GM21723 (cell line): Measurements from ENCODE around the gene DPH1.

Experiments
- ATAC-seq: cut with Tn5 transposase; IDR thresholded peaks from one replicate; pipeline ENCODE4 v1.9.1; 2021; ENCODE audit warnings: mild to moderate bottlenecking, moderate library complexity; ENCODE audit not compliant: unreplicated experiment

The DPH1 gene

DNA sequence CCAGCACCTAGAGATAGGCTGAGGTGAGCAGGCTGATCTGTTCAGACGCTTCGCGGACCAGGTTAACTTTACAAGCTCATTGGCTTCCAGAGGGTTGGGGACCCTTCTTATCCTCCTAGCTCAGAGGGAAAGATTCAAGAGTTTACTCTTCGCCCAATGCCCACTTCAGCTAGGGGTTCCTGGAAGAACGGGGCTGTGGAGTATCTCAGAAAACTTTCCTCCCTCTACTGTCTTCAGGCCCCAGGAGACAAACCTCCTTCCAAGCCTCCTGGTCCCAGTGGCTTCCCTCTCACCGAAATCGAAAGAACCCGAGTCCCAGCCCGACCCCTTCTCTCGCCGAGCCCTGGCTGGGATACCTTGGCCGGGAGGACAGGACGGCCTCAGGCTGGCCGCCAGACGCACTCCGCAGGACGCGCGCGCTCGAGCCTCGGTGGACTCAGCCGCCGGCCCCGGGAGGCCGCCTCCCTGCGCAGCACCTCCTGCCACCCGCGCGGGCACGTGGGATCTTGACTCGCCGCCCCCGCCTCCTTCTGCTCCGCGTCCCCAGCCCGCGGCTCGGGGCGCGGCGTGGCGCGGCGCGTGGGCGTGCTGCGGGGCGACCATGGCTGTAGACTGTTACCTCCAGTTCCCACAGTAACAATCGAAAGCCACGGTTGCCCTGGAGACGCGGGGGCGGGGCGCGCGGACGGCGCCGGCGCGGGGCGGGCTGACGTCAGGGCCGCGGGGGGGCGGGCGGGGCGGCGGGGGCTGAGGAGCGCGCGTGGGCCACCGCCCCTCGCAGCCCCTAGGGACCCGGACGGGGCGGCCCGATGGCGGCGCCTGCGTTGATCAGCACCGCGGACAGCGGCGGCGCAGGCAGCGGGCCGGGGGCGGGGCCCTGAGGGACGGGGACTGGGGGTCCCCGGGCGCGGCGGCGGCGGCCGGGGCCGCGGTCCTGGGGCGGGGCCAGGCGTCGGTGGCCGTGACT, 19.7 kb downstream of the DPH1 start:
- peak; percentile 43 for ATAC-seq

DNA sequence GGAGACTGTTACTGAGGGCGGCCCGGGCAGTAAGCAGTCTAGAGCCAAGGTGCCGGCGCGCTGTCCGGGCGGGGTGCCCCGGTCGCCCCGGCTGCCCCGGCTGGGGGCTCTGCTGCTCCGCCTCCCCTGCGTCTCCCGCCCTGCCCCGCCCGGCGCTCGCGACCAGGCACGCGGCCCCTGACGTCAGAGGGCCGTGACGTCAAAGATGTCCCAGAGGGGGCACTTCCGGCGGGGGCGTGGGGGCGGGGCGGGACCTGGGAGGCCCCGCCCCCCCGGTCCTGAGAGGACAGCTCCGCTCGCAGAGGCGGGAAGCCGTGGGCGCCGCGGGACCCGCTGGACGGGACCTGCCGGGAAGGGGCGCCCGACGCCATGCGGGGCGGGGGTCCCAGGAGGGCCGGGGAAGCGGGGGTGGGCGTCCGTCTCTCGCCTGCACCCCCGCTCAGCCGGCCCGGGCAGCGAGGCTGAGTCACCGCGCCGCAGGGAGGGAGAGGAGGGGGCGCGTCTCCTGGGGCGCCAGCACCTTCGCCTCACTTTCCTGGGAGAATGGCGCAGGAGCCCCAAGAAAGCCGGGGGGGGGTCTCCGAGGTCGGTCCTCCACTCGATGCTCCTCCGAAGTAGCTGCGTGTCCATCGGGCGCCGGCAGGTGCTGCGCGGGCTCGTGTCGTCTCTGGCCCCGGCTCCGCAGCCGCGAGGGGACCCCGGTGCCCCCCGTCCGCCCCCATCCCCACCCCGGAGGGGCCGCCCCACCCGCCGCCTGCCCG, 20.5 kb downstream of the DPH1 start:
- peak; percentile 6 for ATAC-seq

DNA sequence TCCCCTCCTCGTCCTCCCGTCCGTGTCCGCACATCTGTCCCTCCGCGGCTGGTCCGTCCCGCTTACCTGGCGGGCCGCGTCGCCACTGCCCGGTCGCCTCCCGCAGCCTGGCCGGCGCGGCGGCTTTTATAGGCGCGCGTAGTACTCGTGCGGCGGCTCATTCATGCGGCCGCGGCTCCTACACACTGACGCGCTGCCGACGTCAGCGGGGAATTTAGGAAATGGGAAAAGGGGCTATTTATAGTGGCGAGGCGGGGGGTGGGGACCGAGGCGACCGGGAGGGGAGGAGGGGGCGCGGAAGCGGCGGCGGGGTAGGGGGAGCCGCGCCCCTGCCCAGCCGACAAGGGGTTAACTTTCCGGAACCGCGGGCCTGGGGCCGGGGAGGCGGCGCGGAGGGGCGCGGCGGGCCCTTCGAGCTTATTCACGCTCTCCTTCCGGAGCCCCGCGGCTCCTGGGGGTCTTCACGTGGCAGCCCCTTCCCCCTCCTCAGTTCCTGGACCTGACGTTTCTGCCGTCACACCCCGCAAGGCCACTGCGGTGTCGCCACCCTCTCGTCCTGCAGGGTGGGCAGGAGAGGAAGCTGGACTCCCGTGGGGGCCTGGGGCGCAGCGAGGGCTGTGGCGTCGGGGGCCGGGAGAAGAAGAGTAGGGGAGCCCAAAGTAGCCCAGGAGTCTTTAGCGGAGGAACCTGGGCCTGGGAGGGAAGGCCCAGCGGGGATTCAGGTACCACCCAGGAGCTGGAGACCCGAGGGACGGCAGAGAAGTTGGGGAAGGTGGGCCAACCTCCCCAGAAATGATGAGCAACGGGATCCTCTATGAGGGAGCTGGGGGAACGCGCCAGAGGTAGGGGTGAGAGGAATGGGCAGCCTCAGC, 21.3 kb downstream of the DPH1 start:
- no peak for ATAC-seq

DNA sequence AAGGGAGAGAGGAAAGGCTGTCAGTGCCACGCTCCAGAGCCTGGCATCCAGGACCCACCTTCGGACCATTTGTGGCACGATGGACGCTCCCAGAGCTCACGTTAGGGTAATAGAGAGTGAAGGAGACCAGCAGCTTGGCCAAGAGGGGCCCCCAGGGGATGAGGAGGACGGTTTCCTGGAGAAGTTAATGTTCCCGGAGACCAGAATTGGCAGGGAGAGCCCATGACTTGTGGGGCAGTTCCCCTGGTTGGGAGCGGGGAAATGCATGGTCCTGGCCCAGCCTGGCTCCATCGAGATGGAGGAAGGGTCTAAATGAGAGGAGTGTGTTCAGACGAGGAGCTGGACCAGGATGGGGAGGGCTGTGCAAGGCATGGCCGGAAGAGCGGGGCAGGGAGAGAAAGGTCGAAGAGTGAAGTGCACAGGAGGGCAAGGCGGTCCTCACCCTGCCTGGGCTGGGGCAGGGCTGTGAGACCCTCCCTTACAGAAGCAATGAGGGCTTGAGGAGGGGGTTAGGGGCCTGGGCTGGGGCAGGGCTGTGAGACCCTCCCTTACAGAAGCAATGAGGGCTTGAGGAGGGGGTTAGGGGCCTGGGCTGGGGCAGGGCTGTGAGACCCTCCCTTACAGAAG, 22.1 kb downstream of the DPH1 start:
- ATAC-seq, result no peak

DNA sequence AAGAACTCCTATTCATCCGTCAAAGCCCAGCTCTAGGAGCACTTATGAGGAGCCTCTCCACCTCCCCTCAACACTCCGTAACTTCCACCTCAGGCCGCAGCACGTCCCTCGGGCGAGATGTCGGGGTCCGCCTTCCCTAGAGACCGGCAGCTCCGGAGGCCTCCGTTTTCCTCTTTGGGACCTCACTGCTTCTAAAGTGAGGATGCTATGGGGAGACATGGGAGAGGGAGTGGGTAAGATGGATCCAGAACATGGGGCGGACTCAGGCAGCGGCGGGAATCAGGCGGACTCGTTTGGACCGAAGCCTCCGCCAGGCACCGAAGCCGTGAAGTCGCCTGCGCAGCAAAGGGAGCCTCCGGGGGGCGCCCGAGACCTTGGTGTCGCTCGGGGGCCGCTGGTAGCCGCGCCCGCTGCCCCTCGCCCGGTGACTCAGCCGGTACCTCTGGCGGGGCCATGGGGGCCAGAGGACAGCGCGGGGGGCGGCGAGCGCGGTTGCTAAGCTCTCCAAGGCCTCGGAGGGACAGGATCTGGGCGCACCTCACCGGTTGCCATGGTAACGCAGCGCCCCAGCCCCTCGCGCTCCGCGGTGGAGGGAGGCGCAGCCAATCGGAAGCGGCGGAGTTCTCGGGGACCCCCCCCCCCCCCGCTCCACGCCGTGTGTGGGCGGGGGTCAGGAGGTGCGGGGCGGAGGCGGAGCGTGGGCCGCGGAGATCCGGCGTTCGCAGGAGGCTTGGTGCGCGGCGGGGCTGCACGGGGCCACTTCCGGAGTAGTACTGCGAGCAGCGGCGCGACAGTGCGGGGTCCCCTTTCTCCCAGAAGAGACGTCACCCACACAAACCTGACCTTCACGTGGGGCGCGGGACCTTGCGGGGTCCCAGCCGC, 23.7 kb downstream of the DPH1 start:
- ATAC-seq, result no peak

DNA sequence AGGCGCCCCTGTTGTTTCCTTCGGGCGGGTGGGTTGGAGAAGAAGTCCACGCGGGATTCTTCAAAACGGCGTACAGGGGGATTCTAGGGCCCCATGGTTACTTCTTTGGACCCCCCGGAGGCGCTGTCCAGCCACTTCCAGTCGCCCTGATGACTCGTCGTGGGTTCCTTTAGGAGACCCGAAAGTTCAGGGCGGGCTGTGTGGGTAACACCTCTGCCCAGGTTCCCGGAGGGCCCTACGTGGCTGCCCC, 24.2 kb downstream of the DPH1 start:
- ATAC-seq, result no peak

DNA sequence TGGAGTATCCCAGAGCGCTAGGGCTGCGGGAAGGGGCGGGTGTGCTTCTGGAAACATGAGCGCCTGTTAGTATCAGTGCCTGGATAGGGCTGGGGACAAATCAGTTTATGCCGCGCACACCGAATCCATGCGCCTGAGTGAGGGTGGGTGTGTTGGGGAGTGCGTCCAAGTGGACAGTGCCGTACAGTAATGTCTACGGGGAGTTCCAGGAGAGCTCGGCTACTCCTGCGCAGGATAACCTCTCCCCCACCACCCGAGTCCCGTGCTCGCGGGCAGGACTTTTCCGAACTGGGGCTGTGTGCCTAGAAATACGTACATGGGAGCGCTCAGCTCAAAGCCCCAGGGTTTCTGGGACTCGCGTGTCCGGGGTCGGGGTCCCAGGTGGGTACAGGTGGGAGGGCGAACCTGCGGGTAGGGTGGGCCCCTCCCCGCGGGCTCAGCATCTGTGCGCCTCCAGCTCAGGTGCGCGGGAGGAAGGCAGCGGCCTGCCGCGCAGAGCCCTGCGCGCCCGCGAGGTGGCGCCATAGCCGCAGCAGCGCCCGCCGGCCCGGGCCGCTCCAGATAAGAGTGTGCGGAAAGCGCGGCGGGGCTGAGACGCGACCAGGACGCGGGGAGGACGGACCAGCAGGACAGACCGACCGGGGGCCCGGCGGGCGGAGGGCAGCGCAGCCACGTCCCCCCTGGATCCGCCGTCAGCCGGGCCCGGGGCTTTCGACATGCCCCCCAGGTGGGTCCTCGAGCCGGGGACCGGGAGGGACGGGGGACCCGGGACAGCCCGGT, 24.7 kb downstream of the DPH1 start, which contains the start of gene HIC1:
HIC1 (plus strand) TSS at position 592 of the 780 bp plus-strand sequence. CDS start 1,588 bp downstream, outside the sequence.
- no peak for ATAC-seq

DNA sequence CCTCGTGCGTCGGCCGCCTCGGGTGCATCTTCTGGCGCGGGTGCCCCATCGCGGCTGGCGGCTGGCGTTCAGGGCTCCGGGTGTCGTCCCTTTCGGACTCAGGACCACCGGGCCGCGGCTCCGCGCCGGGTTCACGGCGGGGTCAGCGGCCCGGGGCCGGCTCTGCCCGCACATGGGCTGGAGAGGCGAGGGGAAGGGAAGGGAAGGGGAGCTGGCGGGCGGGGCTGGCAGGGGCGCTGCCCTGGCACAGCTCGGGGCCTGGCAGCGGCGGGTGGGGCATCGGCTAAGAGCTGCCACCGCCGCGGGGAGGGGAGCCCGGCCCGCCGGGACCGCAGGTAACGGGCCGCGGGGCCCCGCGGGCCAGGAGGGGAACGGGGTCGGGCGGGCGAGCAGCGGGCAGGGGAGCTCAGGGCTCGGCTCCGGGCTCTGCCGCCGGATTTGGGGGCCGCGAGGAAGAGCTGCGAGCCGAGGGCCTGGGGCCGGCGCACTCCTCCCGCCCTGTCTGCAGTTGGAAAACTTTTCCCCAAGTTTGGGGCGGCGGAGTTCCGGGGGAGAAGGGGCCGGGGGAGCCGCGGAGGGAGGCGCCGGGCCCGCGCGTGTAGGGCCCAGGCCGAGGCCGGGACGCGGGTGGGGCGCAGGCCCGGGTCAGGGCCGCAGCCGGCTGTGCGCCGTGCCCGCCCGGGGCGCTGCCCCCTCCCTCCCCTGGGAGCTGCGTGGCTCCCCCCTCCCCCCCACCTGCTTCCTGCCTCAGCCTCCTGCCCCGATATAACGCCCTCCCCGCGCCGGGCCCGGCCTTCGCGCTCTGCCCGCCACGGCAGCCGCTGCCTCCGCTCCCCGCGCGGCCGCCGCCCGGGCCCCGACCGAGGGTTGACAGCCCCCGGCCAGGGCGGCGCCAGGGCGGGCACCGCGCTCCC, 25.6 kb downstream of the DPH1 start:
- no peak for ATAC-seq

DNA sequence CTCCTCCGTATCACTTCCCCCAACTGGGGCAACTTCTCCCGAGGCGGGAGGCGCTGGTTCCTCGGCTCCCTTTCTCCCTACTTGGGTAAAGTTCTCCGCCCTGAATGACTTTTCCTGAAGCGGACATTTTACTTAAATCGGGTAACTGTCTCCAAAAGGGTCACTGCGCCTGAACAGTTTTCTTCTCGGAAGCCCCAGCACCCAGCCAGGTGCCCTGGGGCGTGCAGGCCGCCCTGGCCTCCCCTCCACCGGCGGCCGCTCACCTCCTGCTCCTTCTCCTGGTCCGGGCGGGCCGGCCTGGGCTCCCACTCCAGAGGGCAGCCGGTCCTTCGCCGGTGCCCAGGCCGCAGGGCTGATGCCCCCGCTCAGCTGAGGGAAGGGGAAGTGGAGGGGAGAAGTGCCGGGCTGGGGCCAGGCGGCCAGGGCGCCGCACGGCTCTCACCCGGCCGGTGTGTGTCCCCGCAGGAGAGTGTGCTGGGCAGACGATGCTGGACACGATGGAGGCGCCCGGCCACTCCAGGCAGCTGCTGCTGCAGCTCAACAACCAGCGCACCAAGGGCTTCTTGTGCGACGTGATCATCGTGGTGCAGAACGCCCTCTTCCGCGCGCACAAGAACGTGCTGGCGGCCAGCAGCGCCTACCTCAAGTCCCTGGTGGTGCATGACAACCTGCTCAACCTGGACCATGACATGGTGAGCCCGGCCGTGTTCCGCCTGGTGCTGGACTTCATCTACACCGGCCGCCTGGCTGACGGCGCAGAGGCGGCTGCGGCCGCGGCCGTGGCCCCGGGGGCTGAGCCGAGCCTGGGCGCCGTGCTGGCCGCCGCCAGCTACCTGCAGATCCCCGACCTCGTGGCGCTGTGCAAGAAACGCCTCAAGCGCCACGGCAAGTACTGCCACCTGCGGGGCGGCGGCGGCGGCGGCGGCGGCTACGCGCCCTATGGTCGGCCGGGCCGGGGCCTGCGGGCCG, 26.5 kb downstream of the DPH1 start:
- ATAC-seq, result no peak

DNA sequence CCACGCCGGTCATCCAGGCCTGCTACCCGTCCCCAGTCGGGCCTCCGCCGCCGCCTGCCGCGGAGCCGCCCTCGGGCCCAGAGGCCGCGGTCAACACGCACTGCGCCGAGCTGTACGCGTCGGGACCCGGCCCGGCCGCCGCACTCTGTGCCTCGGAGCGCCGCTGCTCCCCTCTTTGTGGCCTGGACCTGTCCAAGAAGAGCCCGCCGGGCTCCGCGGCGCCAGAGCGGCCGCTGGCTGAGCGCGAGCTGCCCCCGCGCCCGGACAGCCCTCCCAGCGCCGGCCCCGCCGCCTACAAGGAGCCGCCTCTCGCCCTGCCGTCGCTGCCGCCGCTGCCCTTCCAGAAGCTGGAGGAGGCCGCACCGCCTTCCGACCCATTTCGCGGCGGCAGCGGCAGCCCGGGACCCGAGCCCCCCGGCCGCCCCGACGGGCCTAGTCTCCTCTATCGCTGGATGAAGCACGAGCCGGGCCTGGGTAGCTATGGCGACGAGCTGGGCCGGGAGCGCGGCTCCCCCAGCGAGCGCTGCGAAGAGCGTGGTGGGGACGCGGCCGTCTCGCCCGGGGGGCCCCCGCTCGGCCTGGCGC, 27.3 kb downstream of the DPH1 start:
- ATAC-seq, result no peak

DNA sequence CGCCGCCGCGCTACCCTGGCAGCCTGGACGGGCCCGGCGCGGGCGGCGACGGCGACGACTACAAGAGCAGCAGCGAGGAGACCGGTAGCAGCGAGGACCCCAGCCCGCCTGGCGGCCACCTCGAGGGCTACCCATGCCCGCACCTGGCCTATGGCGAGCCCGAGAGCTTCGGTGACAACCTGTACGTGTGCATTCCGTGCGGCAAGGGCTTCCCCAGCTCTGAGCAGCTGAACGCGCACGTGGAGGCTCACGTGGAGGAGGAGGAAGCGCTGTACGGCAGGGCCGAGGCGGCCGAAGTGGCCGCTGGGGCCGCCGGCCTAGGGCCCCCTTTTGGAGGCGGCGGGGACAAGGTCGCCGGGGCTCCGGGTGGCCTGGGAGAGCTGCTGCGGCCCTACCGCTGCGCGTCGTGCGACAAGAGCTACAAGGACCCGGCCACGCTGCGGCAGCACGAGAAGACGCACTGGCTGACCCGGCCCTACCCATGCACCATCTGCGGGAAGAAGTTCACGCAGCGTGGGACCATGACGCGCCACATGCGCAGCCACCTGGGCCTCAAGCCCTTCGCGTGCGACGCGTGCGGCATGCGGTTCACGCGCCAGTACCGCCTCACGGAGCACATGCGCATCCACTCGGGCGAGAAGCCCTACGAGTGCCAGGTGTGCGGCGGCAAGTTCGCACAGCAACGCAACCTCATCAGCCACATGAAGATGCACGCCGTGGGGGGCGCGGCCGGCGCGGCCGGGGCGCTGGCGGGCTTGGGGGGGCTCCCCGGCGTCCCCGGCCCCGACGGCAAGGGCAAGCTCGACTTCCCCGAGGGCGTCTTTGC, 28.0 kb downstream of the DPH1 start:
- ATAC-seq, result no peak

DNA sequence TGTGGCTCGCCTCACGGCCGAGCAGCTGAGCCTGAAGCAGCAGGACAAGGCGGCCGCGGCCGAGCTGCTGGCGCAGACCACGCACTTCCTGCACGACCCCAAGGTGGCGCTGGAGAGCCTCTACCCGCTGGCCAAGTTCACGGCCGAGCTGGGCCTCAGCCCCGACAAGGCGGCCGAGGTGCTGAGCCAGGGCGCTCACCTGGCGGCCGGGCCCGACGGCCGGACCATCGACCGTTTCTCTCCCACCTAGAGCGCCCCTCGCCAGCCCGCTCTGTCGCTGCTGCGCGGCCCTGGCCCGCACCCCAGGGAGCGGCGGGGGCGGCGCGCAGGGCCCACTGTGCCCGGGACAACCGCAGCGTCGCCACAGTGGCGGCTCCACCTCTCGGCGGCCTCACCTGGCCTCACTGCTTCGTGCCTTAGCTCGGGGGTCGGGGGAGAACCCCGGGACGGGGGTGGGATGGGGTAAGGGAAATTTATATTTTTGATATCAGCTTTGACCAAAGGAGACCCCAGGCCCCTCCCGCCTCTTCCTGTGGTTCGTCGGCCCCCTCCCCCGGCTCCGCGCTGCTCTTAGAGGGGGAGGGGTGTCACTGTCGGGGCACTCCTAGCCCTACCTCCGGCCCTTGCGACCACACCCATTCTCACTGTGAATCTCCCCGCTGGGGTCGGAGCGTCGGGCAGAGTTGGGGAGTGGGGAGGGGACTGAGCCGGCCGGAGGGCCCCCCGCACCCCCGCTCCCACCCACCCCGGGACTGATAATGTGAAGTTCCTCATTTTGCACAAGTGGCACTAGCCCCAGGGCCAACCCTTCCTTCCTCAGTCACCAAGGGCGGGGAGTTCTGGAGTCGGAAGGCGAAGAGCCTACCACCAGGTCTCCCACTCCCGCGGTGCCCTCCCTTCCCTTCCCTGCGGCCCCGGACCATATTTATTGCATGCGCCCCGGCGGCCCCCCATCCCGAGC, 28.9 kb downstream of the DPH1 start:
- no peak for ATAC-seq

DNA sequence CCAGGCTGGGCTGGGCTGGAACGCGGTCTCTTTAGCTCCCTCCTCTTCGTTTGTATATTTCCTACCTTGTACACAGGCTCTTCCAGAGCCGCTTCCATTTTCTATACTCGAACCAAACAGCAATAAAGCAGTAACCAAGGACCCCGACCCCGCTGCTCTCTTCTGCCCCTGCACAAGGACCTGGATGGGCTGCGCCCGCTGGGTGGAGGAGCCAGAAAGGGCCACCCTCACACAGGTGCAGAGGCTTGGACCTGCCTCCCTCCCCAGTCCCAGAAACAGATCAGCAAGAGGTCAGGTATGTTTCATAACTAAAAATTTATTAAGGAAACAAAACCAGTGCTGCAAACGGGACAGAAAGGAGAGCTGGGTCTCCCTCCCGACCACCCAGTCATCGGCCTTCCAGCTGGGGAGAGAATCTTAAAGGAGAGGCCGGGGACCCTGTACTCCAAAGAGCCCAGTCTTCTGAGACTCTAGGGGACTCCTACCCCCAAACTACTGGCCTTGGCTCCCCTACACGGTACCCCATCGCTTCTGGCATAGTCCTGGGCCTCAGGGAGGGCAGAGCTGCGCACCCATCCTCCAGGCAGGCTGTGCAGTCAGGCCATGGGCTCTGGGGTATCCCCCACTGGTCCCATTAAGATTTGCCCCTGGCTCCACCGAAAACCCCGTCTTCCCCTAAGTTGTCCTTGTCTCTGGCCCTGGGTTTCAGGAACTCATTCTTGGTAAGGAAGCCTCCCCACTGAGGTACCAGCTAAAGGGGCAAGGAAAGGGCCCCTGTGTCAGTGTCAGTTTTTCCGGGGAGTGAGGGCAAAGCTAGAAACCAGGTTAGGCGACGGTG, 29.8 kb downstream of the DPH1 start:
- no peak for ATAC-seq

DNA sequence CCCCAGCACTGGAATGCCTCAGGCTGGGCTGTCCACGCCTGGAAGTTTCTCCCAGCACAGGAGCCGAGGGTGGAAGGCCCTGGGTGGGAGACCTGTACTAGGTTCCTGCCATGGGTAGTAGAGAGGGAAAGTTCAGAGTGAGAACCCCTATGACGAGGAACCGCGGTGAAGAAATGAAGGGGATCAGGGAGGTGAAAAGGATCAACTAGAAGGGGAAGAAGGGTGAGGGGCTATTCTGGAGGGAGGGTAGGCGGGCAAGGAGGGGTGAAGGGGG, 30.4 kb downstream of the DPH1 start:
- ATAC-seq, result no peak
